CD14-positive monocyte (primary cell): ENCODE results near the gene ULK4. TPM values are rescaled to one million over a fixed set of nuclear protein-coding genes. Genes with fewer than 3 reads are reported as not detected.

Source experiments
- DNase-seq, 3 donors: peaks; one replicate each; pipeline ENCODE4 v3.0.0-alpha.2; 2011 to 2022
- H2AFZ ChIP-seq: 2 replicates; pipeline ENCODE4 v1.6.0; 2012; ENCODE audit warnings: mild to moderate bottlenecking, low read depth, low read length, inconsistent platforms; ENCODE audit not compliant: insufficient read depth, poor library complexity, severe bottlenecking
- H3K27ac ChIP-seq, 2 donors: 1 replicate in 1 of 2; 2 replicates in 1 of 2; pipeline ENCODE4 v1.5.1; 2012 to 2013; ENCODE audit warnings: low read length in 2 of 2, control low read depth in 1 of 2, inconsistent platforms in 1 of 2, low read depth in 1 of 2, mild to moderate bottlenecking in 1 of 2
- H3K27me3 ChIP-seq, 2 donors: one replicate each; pipeline versions ENCODE4 v1.6.0 to v1.6.1; 2011 to 2013; ENCODE audit warnings: low read length in 2 of 2; ENCODE audit not compliant: control insufficient read depth in 2 of 2, insufficient read depth in 2 of 2
- H3K36me3 ChIP-seq, 2 donors: replicated peaks in 1 of 2; 1 replicate in 1 of 2; 2 replicates in 1 of 2; pipeline versions ENCODE4 v1.5.1 to v1.6.1; 2012 to 2013; ENCODE audit warnings: low read length in 2 of 2, control low read depth in 1 of 2, inconsistent platforms in 1 of 2, mild to moderate bottlenecking in 1 of 2; ENCODE audit not compliant: insufficient read depth in 2 of 2, control insufficient read depth in 1 of 2
- H3K4me1 ChIP-seq, 2 donors: 1 replicate in 1 of 2; 2 replicates in 1 of 2; pipeline versions ENCODE4 v1.5.1 to v1.6.1; 2012 to 2013; ENCODE audit warnings: low read length in 2 of 2, control low read depth in 1 of 2, inconsistent platforms in 1 of 2, mild to moderate bottlenecking in 1 of 2, moderate library complexity in 1 of 2; ENCODE audit not compliant: insufficient read depth in 2 of 2, control insufficient read depth in 1 of 2
- H3K4me2 ChIP-seq: replicated peaks from 2 replicates; pipeline ENCODE3; 2012; ENCODE audit warnings: low read length, moderate library complexity, mild to moderate bottlenecking; ENCODE audit not compliant: poor library complexity, severe bottlenecking; ENCODE audit errors: extremely low read depth
- H3K4me3 ChIP-seq, 3 experiments: fragments of 200-600 bp in 1 of 3; sonication (generic) in 1 of 3; replicated peaks in 1 of 3; 1 replicate in 2 of 3; 2 replicates in 1 of 3; pipeline ENCODE4 v1.5.1; 2011 to 2013; ENCODE audit warnings: low read length in 3 of 3, mild to moderate bottlenecking in 3 of 3, control low read depth in 2 of 3, low read depth in 2 of 3, inconsistent platforms in 1 of 3, moderate library complexity in 1 of 3
- H3K79me2 ChIP-seq: 2 replicates; pipeline ENCODE4 v1.6.0; 2012; ENCODE audit warnings: mild to moderate bottlenecking, control low read depth, inconsistent platforms, low read length, moderate library complexity; ENCODE audit not compliant: insufficient read depth
- H3K9ac ChIP-seq: 2 replicates; pipeline ENCODE4 v1.6.0; 2017; ENCODE audit warnings: low read length, mild to moderate bottlenecking; ENCODE audit not compliant: insufficient read depth, poor library complexity, severe bottlenecking
- H3K9me3 ChIP-seq, 2 donors: replicated peaks in 1 of 2; 1 replicate in 1 of 2; 2 replicates in 1 of 2; pipeline versions ENCODE4 v1.5.1 to v1.6.1; 2012 to 2013; ENCODE audit warnings: low read length in 2 of 2, control low read depth in 1 of 2; ENCODE audit not compliant: control insufficient read depth in 1 of 2, insufficient read depth in 1 of 2
- H4K20me1 ChIP-seq: 2 replicates; pipeline ENCODE4 v1.6.0; 2012; ENCODE audit warnings: mild to moderate bottlenecking, low read length, control low read depth, moderate library complexity; ENCODE audit not compliant: insufficient read depth
- H3K27ac Mint-ChIP-seq, 7 donors: one replicate each; pipeline ENCODE4 v1.8.0; 2020; ENCODE audit warnings: mild to moderate bottlenecking in 7 of 7, mixed read lengths in 7 of 7, moderate library complexity in 6 of 7, inconsistent platforms in 2 of 7
- H3K27me3 Mint-ChIP-seq, 3 donors: one replicate each; pipeline ENCODE4 v1.8.0; 2021 to 2022; ENCODE audit warnings: low read depth in 3 of 3, mild to moderate bottlenecking in 3 of 3, mixed read lengths in 3 of 3, moderate library complexity in 3 of 3, inconsistent platforms in 1 of 3
- H3K36me3 Mint-ChIP-seq, 2 donors: one replicate each; pipeline ENCODE4 v1.8.0; 2020; ENCODE audit warnings: mixed read lengths in 2 of 2, inconsistent platforms in 1 of 2, mild to moderate bottlenecking in 1 of 2
- H3K4me1 Mint-ChIP-seq: one replicate; pipeline ENCODE4 v1.8.0; 2020; ENCODE audit warnings: mild to moderate bottlenecking, mixed read lengths
- H3K4me3 Mint-ChIP-seq, 2 donors: one replicate each; pipeline ENCODE4 v1.8.0; 2020; ENCODE audit warnings: mild to moderate bottlenecking in 2 of 2, mixed read lengths in 2 of 2, moderate library complexity in 1 of 2
- H3K9me3 Mint-ChIP-seq, 7 donors: one replicate each; pipeline ENCODE4 v1.8.0; 2020 to 2022; ENCODE audit warnings: mixed read lengths in 7 of 7, mild to moderate bottlenecking in 6 of 7, moderate library complexity in 6 of 7, inconsistent platforms in 2 of 7
- CTCF ChIP-seq: fragments of 200-600 bp; IDR thresholded peaks from one replicate; pipeline ENCODE4 v1.8.0; 2022; ENCODE audit warnings: antibody characterized with exemption, mild to moderate bottlenecking
- WGBS: methylation state at CpG from one replicate; pipeline ENCODE4 v1.1.5; 2013; ENCODE audit warnings: missing lambda C conversion rate; ENCODE audit not compliant: insufficient coverage; 5-methylcytosine and 5-hydroxymethylcytosine counted together
- intact Hi-C, 2 donors: fragments of 100-400 bp; cut with micrococcal nuclease; formaldehyde crosslinking; loops; one replicate each; pipeline versions ENCODE4 v1.15.0 to v1.15.1; 2023
- polyA plus RNA-seq, 3 donors: library from polyadenylated mRNA; depleted of rRNA in 1 of 3; unstranded in 2 of 3; stranded (reverse) in 1 of 3; fragments of 300-500 nt in 2 of 3; fragments of >200 nt in 1 of 3; fragmentation: Illumina TruSeq in 2 of 3; gene quantifications; 1 replicate in 2 of 3; 2 replicates in 1 of 3; pipeline ENCODE4 v1.2.3, GENCODE V29; 2012 to 2021

The ULK4 gene
- polyA plus RNA-seq, 3 donors = 6.7 to 14.0 (median 11.8) TPM

- H2AFZ ChIP-seq = no peak overlapping the region
- Mint-ChIP-seq H3K27me3 (no peaks in the 10 kb centered on the region), H3K36me3 (peaks cover 0 to 3% of the 10 kb centered on the region in 2 donors), H3K27ac (no peak overlapping the region), H3K4me1 (no peaks in the 10 kb centered on the region), H3K4me3 (no peak overlapping the region), H3K9me3 (peaks cover 0 to 2% (median 0%) of the 10 kb centered on the region in 7 donors)
- no peaks in the 10 kb centered on the region for H4K20me1 ChIP-seq
- no peaks in the 10 kb centered on the region for H3K4me1 ChIP-seq
- H3K9ac ChIP-seq = no peak overlapping the region
- no peak for TF ChIP-seq CTCF
- no peak overlapping the region for H3K4me3 ChIP-seq
- H3K4me2 ChIP-seq = no peak overlapping the region
- no peaks in the 10 kb centered on the region for H3K27me3 ChIP-seq
- no peaks in the 10 kb centered on the region for H3K36me3 ChIP-seq
- no CpG with 5 or more reads among the region's 5 CpGs for WGBS
- no peak for DNase-seq
- H3K9me3 ChIP-seq = no peaks in the 10 kb centered on the region
- no peaks in the 10 kb centered on the region for H3K79me2 ChIP-seq
- no peak overlapping the region for H3K27ac ChIP-seq
- intact Hi-C loops = no loop called here
These were observed 166.9 kb downstream of the ULK4 start for GRCh38 chr3:41794748-41795589.

DNA sequence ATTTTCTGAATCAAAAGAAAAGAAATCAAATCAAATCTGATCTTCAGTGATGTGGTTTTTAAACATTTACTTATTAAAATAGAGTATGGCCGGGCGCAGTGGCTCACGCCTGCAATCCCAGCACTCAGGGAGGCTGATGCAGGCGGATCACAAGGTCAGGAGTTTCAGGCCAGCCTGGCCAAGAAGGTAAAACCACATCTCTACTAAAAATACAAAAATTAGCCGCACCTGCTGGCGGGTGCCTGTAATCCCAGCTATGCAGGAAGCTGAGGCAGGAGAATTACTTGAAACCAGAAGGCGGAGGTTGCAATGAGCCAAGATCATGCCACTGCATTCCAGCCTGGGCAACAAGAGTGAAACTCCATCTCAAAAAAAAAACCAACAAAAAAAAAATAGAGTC is 169.1 kb downstream of the ULK4 start:
- no peak overlapping the region for H3K4me3 Mint-ChIP-seq
- peaks cover 2 to 12% of the 10 kb centered on the region in 2 donors for H3K36me3 Mint-ChIP-seq
- no peak overlapping the region for H3K9ac ChIP-seq
- H3K4me3 ChIP-seq = no peak overlapping the region
- DNase-seq = no peak
- H3K27me3 Mint-ChIP-seq = no peaks in the 10 kb centered on the region
- no peak overlapping the region for H3K4me2 ChIP-seq
- no peaks in the 10 kb centered on the region for H3K4me1 Mint-ChIP-seq
- no peaks in the 10 kb centered on the region for H3K4me1 ChIP-seq
- no peak overlapping the region for H2AFZ ChIP-seq
- H3K9me3 ChIP-seq = no peaks in the 10 kb centered on the region
- WGBS = 100% methylated on average over 3 of the region's 7 CpGs
- TF ChIP-seq CTCF = no peak
- intact Hi-C loops = no loop called here
- no peaks in the 10 kb centered on the region for H3K27me3 ChIP-seq
- no peaks in the 10 kb centered on the region for H4K20me1 ChIP-seq
- H3K27ac ChIP-seq = no peak overlapping the region
- no peak overlapping the region for H3K27ac Mint-ChIP-seq
- no peaks in the 10 kb centered on the region for H3K79me2 ChIP-seq
- H3K9me3 Mint-ChIP-seq = peaks cover 0 to 2% (median 0%) of the 10 kb centered on the region in 7 donors
- H3K36me3 ChIP-seq = no peaks in the 10 kb centered on the region
